CD4-positive, alpha-beta T cell treated with Interleukin-4 for 1 hour (primary cell): ENCODE measurements around the gene RO60.

Source experiments
- DNase-seq, 2 donors: peaks; one replicate each; pipeline ENCODE4 v3.0.0-alpha.2; 2020 to 2022

The RO60 gene

DNA sequence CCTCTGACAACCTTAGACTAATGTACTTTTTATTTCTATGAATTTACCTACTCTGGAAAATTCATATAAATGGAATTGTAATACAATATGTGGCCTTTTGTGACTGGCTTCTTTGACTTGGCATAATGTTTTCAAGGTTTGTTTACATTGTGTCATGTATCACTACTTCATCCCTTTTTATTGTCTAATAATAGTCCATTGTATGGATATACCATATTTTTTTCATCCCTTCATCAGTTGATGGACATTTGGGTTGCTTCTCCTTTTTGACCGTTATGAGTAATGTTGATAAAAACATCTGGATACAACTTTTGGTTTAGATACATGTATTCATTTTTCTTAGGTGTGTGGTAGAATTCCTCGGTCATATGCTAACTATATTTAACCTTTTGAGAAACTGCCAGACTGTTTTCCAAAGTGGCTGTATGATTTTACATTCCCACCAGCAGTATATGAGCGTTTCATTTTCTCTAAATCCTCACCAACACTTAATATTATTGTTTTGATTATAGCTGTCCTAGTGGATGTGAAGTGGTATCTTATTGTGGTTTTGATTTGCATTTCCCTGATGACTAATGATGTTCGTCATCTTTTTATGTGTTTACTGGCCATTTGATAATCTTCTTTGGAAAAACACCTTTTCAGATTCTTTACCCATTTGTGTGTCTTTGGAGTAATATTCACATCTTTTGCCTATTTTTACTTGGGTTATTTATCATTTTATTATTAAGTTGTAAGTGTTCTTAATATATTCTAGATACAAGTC lies 3.5 kb downstream of the RO60 start:
- DNase-seq: peak in 1 of 2 donors; percentile 30

- no peak for DNase-seq
Measured at GRCh38 chr1:193065954-193066353, 6.5 kb downstream of the RO60 start.

DNA sequence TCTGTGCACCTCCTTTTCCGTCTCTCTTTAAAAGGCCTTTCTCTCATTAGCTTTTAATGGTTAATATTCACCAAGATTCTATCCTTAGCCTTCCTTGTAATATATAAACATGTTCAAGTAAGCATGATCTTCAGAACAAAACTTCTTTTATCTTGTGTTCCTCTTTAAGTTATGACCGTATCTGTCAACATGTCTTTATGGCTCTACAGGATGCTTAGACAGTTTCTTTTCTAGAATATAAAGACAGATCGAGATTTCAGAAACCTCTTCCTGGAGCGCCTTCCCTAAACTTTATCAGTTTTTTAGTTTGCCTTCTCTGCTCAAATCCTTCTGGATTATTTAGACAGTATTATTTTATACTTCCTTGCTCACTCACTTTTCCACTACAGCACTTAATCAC lies 7.2 kb downstream of the RO60 start:
- no peak for DNase-seq

DNA sequence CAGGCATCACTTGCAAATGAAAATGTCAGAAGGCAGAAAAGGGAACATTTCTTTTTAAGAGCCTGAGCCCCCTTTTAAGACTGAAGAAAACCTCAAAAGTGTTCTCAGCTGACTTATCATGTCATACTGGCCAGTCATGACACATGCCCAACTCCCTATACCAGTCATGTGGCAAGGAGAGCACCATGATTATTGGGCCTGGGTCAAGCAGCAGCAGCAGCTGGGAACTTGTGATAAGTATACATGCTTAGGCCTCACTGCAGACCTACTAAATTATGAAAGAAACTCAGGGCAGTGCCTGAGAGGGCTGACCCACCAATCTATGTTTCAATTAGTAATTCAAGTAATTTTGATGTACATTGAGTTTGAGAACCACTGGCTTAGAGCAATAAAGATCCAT lies 8.6 kb downstream of the RO60 start:
- no peak for DNase-seq

GRCh38 chr1:193069748-193070385 lies 10.5 kb downstream of the RO60 start:
- DNase-seq: peak in 1 of 2 donors; percentile 14

DNA sequence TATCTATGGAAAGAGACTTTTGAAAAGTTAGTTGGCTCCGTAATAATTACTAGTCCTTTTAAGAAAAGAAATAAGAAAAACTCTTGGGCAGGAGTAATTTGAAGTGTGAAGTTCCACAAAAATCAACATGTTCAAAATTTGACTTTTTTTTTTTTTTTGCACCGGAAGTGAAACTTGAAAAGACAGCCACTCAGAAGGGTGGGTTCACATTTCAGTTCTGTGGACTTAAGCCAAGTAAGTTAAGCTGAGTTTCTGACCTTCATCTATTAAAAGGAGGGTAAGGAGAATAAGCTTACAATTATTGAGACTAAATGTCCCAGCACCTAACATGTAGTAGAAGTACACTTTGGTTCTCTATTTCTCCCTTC lies 11.0 kb downstream of the RO60 start:
- DNase-seq: no peak

DNA sequence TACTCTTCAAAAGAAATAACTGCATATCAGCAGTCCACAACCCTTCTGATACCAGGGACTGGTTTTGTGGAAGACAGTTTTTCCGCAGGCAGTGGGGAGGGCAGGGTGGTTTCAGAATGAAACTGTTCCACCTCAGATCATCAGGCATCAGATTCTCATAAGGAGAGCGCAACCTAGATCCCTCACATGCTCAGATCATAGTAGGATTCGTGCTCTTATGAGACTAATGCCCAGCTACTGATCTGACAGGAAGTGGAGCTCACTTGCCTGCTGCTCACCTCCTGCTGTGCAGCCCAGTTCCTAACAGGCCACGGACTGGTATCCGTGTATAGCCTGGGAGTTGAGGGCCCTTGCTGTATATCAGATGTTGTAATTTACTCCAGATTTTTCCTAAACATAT lies 11.5 kb downstream of the RO60 start:
- DNase-seq: peak in 1 of 2 donors; percentile 28

DNA sequence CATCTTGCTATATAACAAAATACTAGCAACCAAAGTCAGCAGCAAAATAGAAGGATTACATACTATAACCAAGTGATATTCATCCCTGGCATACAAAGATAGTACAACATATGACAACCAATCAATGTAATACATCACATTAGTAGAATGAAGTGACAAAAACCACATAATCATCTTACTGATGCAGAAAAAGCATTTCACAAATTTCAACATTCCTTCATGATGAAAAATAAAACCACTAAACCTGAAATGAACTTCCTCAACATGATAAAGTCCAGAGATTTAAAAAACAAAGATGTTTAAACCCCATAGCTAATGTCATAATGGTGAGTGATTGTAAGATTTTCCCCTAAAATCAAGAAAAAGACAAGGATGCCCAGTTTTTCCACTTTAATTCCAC lies 18.6 kb downstream of the RO60 start:
- DNase-seq: no peak

DNA sequence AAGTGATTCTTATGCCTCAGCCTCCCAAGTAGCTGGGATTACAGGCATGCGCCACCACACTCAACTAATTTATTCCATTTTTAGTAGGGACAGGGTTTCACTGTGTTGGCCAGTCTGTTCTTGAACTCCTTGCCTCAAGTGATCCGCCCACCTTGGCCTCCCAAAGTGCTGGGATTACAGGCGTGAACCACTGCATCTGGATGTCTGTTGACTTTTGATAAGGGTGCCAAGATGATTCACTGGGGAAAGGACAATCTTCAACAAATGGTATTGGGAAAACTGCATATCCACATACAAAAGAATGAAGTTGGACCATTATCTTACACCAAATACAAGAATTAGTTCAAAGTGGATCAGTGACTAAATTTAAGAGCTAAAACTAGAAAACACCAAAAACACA lies 19.8 kb downstream of the RO60 start:
- no peak for DNase-seq

- no peak for DNase-seq
Measured at GRCh38 chr1:193083365-193084088, 24.1 kb downstream of the RO60 start.

GRCh38 chr1:193085263-193085662 lies 25.9 kb downstream of the RO60 start:
- no peak for DNase-seq

- DNase-seq: no peak
Measured at GRCh38 chr1:193086342-193086741, 26.9 kb downstream of the RO60 start.

DNA sequence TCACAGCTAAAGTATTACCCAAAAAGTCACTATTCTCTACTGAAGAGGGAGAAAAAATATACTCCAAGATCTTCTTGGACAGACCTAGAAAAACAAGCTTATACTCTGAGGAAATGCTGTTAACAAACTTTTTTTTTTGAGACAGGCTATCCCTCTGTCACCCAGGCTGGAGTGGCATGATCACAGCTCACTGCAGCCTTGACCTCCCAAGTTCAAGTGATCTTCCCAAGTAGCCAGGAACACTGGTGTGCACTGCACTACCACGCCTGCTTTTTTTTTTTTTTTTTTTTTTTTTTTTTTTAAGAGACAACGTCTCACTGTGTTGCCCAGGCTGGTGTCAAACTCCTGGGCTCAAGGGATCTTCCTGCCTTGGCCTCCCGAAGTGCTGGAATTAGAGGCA lies 28.5 kb downstream of the RO60 start:
- no peak for DNase-seq

GRCh38 chr1:193090865-193091264 lies 31.5 kb downstream of the RO60 start:
- no peak for DNase-seq

DNA sequence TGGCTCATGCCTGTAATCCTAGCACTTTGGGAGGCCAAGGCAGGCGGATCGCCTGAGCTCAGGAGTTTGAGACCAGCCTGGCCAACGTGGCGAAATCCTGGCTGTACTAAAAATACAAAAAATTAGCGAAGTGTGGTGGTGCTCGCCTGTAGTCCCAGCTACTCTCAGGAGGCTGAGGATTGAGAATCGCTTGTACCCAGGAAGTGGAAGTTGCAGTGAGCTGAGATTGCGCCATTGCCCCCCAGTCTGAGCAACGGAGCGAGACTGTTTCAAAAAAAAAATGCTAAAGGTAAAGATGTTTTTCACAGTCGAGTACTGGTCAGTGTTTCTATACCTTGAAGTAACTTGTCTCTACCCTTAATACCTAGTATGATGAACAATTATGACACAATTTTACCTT lies 34.7 kb downstream of the RO60 start:
- DNase-seq: no peak

DNA sequence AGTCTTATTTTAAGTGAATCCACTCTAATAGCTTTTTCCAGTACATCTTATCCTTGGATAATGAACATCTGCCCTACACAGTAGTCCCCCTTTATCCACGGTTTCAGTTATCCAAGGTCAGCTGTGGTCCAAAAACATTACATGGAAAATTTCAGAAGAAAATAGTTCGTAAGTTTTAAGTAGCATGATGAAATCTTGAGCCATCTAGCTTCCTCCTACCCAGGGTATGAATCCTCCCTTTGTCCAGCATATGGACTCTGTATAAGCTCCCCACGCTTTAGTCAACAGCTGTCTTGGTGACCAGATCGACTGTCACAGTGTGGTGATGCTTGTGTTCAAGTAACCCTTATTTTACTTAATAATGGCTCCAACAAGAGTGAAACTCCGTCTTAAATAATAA lies 43.2 kb downstream of the RO60 start:
- DNase-seq: no peak

GRCh38 chr1:193103759-193104501 lies 44.5 kb downstream of the RO60 start:
- no peak for DNase-seq

- peak in 1 of 2 donors; percentile 15 for DNase-seq
Measured at GRCh38 chr1:193104502-193104906, 45.1 kb downstream of the RO60 start.

- peak; percentile 60 to 61 for DNase-seq
Measured at GRCh38 chr1:193104907-193105820, 45.8 kb downstream of the RO60 start, which contains the start of gene GLRX2. TSS of gene GLRX2 (minus strand) at chr1:193105414. CDS start at chr1:193105382, 32 bp downstream.

DNA sequence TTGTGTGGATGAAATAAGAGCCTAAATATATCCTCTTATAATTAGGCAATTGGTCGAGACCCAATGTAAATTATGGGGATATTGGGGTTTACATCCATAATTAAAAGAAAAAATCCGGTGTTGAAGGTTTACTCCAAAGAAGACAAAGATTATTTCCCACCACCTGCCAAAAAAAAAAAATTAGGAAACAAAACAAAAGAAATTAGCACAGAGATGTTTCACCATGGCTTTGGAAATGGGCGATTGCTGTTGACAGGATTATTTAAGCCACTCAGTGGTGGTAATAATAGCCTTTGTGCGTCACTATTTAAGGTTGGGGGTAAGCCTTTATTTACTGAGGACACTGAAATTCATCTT lies 46.4 kb downstream of the RO60 start:
- no peak for DNase-seq

DNA sequence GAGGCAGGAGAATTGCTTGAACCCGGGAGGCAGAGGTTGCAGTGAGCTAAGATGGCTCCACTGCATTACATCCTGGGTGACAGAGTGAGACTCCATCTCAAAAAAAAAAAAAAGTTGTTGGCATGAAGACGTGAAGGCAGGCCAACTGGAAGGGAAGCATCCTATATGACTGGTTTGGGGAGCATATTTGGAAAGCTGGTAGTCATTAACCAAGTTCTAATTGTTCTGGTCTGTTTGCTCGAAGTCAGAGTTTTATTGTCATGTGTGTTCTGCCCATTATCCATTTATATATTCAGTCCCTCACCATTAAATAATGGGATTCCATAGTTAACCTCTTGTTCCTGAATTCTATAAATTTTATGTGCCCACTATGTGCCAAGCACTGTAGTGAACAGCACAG lies 49.1 kb downstream of the RO60 start:
- DNase-seq: no peak
